ENCODE results near the gene GSTO1. TPM values are rescaled to one million over a fixed set of nuclear protein-coding genes. Genes with fewer than 3 reads are reported as not detected.

The GSTO1 gene
- total and polyA plus RNA-seq, 9 of the 15 experiments (the other 6 are each of a cell fraction or from before 2014, with no cell fraction given): 136 to 592 (median 237) TPM

GRCh38 chr10:104208730-104209129, 46.0 kb upstream of the GSTO1 start:
- H3K9ac ChIP-seq (ENCODE audit: insufficient read depth in 1 of 2, low read depth in 2 of 2, low read length in 2 of 2): no peak overlapping the region
- CTCF ChIA-PET (ENCODE audit: low intra/inter-chr PET ratio): interaction anchor here (1.5 kb wide), 1 partner anchor 320 kb away, joined by 4 read pairs; no protein-coding TSS in a partner anchor
- H3K9me1 ChIP-seq (ENCODE audit: control insufficient read depth, insufficient read depth, low read length): no peaks in the 10 kb centered on the region
- ATAC-seq: no peak
- no peaks in the 10 kb centered on the region for H3K9me3 ChIP-seq (replicated peaks; ENCODE audit: control insufficient read depth, insufficient read depth, low read depth, low read length)
- intact Hi-C loops (cut with micrococcal nuclease) (loop anchor here (1.0 to 5.0 kb wide), 5 partner anchors 68 to 496 kb away; partner anchors contain the start of gene SFR1), in situ Hi-C loops (cut with MboI) (loop anchor here (10.0 kb wide), 2 partner anchors 314 to 494 kb away; no protein-coding TSS in a partner anchor)
- POLR2A ChIA-PET: no interaction called here
- H4K20me1 ChIP-seq (replicated peaks; ENCODE audit: control insufficient read depth, insufficient read depth, low read length): no peaks in the 10 kb centered on the region
- no peak for TF ChIP-seq MTA3 (IDR thresholded peaks at IDR 0.05; ENCODE audit: borderline replicate concordance)
- no peak for TF ChIP-seq POLR2G (IDR thresholded peaks at IDR 0.05; ENCODE audit: low read depth, low read length)
- no peak for TF ChIP-seq HDAC8 (tag; IDR thresholded peaks at IDR 0.05)
- no peak for TF ChIP-seq HDGF (IDR thresholded peaks at IDR 0.05)
- no peak for TF ChIP-seq ZNF655 (CRISPR knock-in tag; IDR thresholded peaks at IDR 0.05)
- no peak for TF ChIP-seq MCM7 (IDR thresholded peaks at IDR 0.05)
- TF ChIP-seq BRD4 (IDR thresholded peaks at IDR 0.05): no peak
- TF ChIP-seq ZC3H8 (IDR thresholded peaks at IDR 0.05): no peak
- no peak for DNase-seq (ENCODE audit: extremely low read depth in 1 of 4, low spot score in 3 of 4)
- H3K27me3 ChIP-seq (ENCODE audit: control insufficient read depth in 2 of 2, insufficient read depth in 2 of 2, low read length in 2 of 2): no peaks in the 10 kb centered on the region
- no peaks in the 10 kb centered on the region for H3K36me3 ChIP-seq (ENCODE audit: control insufficient read depth, insufficient read depth, low read length)
- H3K27ac ChIP-seq (ENCODE audit: extremely low read depth, low read depth, low read length): no peak overlapping the region
- WGBS (ENCODE audit: insufficient coverage, low coverage, missing lambda C conversion rate): 3% methylated on average over 3 of the region's 3 CpGs
- H3K4me3 ChIP-seq: no peak overlapping the region
- no peak overlapping the region for H2AFZ ChIP-seq (ENCODE audit: low read depth, low read length)
- no peaks in the 10 kb centered on the region for H3K4me1 ChIP-seq (replicated peaks in 1 of 2; ENCODE audit: control insufficient read depth in 2 of 2, insufficient read depth in 2 of 2, low read length in 2 of 2)
- H3K79me2 ChIP-seq (ENCODE audit: control insufficient read depth, insufficient read depth, low read length): no peaks in the 10 kb centered on the region
- H3K4me2 ChIP-seq (ENCODE audit: insufficient read depth, low read length): no peak overlapping the region
- no TSS peak for BruUV-seq (replicated peaks)
- no peak for FAIRE-seq
